WTC11 (cell line): ENCODE data around the gene SMIM29. TPM values are rescaled to one million over a fixed set of nuclear protein-coding genes. Genes with fewer than 3 reads are reported as not detected.

Experiments
- ATF6 ChIP-seq: sonication (generic); formaldehyde crosslinking; IDR thresholded peaks from 2 replicates; pipeline ENCODE4 v1.8.1; 2023; ENCODE audit warnings: mild to moderate bottlenecking, missing genetic modification reagents
- CBFB ChIP-seq: sonication (generic); formaldehyde crosslinking; IDR thresholded peaks from 2 replicates; pipeline ENCODE4 v1.8.1; 2022; ENCODE audit warnings: mild to moderate bottlenecking, low read depth, missing genetic modification reagents
- FOXP4 ChIP-seq: sonication (generic); formaldehyde crosslinking; IDR thresholded peaks from 2 replicates; pipeline ENCODE4 v1.8.0; 2022; ENCODE audit warnings: mild to moderate bottlenecking, missing genetic modification reagents
- HMGXB4 ChIP-seq: sonication (generic); formaldehyde crosslinking; IDR thresholded peaks from 2 replicates; pipeline ENCODE4 v1.8.1; 2023; ENCODE audit warnings: mild to moderate bottlenecking, moderate library complexity, missing genetic modification reagents
- KAT7 ChIP-seq: sonication (generic); formaldehyde crosslinking; IDR thresholded peaks from 2 replicates; pipeline ENCODE4 v1.8.1; 2023; ENCODE audit warnings: missing genetic modification reagents, mild to moderate bottlenecking, borderline replicate concordance
- TEAD4 ChIP-seq: sonication (generic); formaldehyde crosslinking; IDR thresholded peaks from 2 replicates; pipeline ENCODE4 v1.8.0; 2022; ENCODE audit warnings: mild to moderate bottlenecking, missing genetic modification reagents
- ZNF138 ChIP-seq: sonication (generic); formaldehyde crosslinking; conservative IDR thresholded peaks from 2 replicates; pipeline ENCODE4 v1.8.1; 2022; ENCODE audit warnings: mild to moderate bottlenecking, moderate library complexity, missing genetic modification reagents
- ZNF232 ChIP-seq: sonication (generic); formaldehyde crosslinking; IDR thresholded peaks from 2 replicates; pipeline ENCODE4 v1.8.0; 2022; ENCODE audit warnings: mild to moderate bottlenecking, missing genetic modification reagents
- ZNF263 ChIP-seq: sonication (generic); formaldehyde crosslinking; IDR thresholded peaks from 2 replicates; pipeline ENCODE4 v1.8.1; 2022; ENCODE audit warnings: low read depth, mild to moderate bottlenecking, moderate library complexity, missing genetic modification reagents
- total RNA-seq: library from RNA; stranded (reverse); gene quantifications from 3 replicates; pipeline ENCODE4 v1.2.3, GENCODE V29; 2021
- TF ChIP-seq, protein P1 (sequence below): sonication (generic); formaldehyde crosslinking; IDR thresholded peaks from 2 replicates; pipeline ENCODE4 v1.8.0; 2023; ENCODE audit warnings: missing genetic modification reagents, mild to moderate bottlenecking, borderline replicate concordance
- TF ChIP-seq, protein P2 (sequence below): fragments of 250-450 bp; sonication (Bioruptor Pico); conservative IDR thresholded peaks from 2 replicates; pipeline ENCODE4 v1.9.0; 2021; ENCODE audit warnings: mild to moderate bottlenecking
- TF ChIP-seq, protein P3 (sequence below): sonication (generic); formaldehyde crosslinking; conservative IDR thresholded peaks from 2 replicates; pipeline ENCODE4 v1.8.1; 2022; ENCODE audit warnings: mild to moderate bottlenecking, missing genetic modification reagents
- TF ChIP-seq, protein P4 (sequence below): sonication (generic); formaldehyde crosslinking; IDR thresholded peaks from 2 replicates; pipeline ENCODE4 v1.8.0; 2023; ENCODE audit warnings: missing genetic modification reagents

SMIM29 gene
- total RNA-seq, 1 experiment from 2014 or later = 11.7 TPM

- TF ChIP-seq, protein P1, sequence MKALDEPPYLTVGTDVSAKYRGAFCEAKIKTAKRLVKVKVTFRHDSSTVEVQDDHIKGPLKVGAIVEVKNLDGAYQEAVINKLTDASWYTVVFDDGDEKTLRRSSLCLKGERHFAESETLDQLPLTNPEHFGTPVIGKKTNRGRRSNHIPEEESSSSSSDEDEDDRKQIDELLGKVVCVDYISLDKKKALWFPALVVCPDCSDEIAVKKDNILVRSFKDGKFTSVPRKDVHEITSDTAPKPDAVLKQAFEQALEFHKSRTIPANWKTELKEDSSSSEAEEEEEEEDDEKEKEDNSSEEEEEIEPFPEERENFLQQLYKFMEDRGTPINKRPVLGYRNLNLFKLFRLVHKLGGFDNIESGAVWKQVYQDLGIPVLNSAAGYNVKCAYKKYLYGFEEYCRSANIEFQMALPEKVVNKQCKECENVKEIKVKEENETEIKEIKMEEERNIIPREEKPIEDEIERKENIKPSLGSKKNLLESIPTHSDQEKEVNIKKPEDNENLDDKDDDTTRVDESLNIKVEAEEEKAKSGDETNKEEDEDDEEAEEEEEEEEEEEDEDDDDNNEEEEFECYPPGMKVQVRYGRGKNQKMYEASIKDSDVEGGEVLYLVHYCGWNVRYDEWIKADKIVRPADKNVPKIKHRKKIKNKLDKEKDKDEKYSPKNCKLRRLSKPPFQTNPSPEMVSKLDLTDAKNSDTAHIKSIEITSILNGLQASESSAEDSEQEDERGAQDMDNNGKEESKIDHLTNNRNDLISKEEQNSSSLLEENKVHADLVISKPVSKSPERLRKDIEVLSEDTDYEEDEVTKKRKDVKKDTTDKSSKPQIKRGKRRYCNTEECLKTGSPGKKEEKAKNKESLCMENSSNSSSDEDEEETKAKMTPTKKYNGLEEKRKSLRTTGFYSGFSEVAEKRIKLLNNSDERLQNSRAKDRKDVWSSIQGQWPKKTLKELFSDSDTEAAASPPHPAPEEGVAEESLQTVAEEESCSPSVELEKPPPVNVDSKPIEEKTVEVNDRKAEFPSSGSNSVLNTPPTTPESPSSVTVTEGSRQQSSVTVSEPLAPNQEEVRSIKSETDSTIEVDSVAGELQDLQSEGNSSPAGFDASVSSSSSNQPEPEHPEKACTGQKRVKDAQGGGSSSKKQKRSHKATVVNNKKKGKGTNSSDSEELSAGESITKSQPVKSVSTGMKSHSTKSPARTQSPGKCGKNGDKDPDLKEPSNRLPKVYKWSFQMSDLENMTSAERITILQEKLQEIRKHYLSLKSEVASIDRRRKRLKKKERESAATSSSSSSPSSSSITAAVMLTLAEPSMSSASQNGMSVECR (CRISPR knock-in tag) = peak; percentile 72; the same call in 1 of the 2 replicates
- TF ChIP-seq, protein P2, sequence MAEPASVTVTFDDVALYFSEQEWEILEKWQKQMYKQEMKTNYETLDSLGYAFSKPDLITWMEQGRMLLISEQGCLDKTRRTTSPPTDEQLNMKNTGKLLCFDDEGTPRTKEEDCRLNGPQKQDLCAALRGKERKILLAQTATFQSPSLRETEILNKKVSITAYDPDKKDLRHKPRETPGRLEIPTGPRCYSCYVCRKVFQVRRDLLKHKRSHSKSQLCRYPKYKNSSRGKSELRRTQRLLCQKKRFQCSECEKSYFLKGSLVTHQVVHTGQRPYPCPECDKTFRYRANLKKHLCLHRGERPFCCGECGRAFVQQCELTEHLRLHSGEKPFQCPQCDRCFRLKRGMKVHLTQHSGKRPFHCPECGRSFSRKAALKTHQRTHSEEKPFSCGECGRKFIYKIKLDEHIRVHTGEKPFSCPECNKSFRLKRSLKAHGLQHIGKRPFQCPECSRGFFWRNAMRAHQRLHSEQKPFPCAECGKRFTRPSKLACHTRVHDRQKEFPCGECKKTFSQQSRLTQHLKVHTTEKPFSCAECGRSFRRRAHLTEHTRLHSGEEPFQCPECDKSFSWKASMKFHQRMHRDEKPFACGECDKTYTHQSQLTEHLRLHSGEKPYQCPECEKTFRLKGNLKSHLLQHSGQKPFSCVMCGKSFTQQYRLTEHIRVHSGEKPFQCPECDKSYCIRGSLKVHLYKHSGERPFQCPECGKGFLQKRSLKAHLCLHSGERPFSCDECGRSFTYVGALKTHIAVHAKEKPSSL (CRISPR knock-in tag) = no peak
- TF ChIP-seq, protein P3, sequence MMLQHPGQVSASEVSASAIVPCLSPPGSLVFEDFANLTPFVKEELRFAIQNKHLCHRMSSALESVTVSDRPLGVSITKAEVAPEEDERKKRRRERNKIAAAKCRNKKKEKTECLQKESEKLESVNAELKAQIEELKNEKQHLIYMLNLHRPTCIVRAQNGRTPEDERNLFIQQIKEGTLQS = no peak
- TF ChIP-seq ZNF232 (0 out of 2 replicates have a peak, but pooled peaks have one; percentile 69), ZNF263 (CRISPR knock-in tag) (no peak), ATF6 (CRISPR knock-in tag) (no peak), CBFB (CRISPR knock-in tag) (no peak), ZNF138 (CRISPR knock-in tag) (no peak), KAT7 (CRISPR knock-in tag) (no peak), TEAD4 (CRISPR knock-in tag) (no peak), FOXP4 (0 out of 2 replicates have a peak, but pooled peaks have one; percentile 31), HMGXB4 (CRISPR knock-in tag) (peak; percentile 88)
- TF ChIP-seq, protein P4, sequence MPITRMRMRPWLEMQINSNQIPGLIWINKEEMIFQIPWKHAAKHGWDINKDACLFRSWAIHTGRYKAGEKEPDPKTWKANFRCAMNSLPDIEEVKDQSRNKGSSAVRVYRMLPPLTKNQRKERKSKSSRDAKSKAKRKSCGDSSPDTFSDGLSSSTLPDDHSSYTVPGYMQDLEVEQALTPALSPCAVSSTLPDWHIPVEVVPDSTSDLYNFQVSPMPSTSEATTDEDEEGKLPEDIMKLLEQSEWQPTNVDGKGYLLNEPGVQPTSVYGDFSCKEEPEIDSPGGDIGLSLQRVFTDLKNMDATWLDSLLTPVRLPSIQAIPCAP (CRISPR knock-in tag) = no peak
Measured at GRCh38 chr6:34248727-34249468, at the start of gene SMIM29 (continued).
